Transverse colon (tissue), 4 donors: ENCODE results near the gene SIL1.

Experiments
- CTCF ChIP-seq, 5 experiments: fragments of 200-600 bp in 3 of 5; fragments of 450-650 bp in 2 of 5; sonication (generic) in 3 of 5; IDR thresholded peaks; 1 replicate in 2 of 5; 2 replicates in 3 of 5; pipeline ENCODE4 v1.5.1; 2016 to 2017; ENCODE audit warnings: antibody characterized with exemption in 5 of 5, inconsistent platforms in 3 of 5, mild to moderate bottlenecking in 2 of 5, moderate library complexity in 1 of 5
- POLR2AphosphoS5 ChIP-seq, 3 donors: sonication (generic); formaldehyde crosslinking; IDR thresholded peaks; one replicate each; pipeline ENCODE4 v1.6.1; 2016; ENCODE audit warnings: antibody characterized with exemption in 3 of 3

GRCh38 chr5:138978581-138978980, 219.6 kb downstream of the SIL1 start:
- TF ChIP-seq CTCF (IDR thresholded peaks at IDR 0.05) (no peak), POLR2AphosphoS5 (IDR thresholded peaks at IDR 0.05) (no peak)
